ENCODE results near the gene C19orf12.
"Not testable (repeated sequence)": the region's sequence is repeated elsewhere in the genome, so short reads cannot be mapped to it uniquely, and the experiment has no call there.

Gene C19orf12

GRCh38 chr19:29724746-29725145, 9.7 kb upstream of the C19orf12 start:
- DNase-seq = no peak

- no peak for DNase-seq
Observed at GRCh38 chr19:29724102-29724641, 9.1 kb upstream of the C19orf12 start.

GRCh38 chr19:29717051-29717450, 2.0 kb upstream of the C19orf12 start:
- no peak for DNase-seq

- DNase-seq = no peak
Observed at GRCh38 chr19:29715701-29716581, 880 bp upstream of the C19orf12 start.

GRCh38 chr19:29714371-29714952, 599 bp downstream of the C19orf12 start:
- no peak for DNase-seq

GRCh38 chr19:29712744-29713516, 2.1 kb downstream of the C19orf12 start:
- no peak for DNase-seq

- no peak for DNase-seq
Observed at GRCh38 chr19:29711584-29712132, 3.4 kb downstream of the C19orf12 start.

- not testable (repeated sequence) for DNase-seq
Observed at GRCh38 chr19:29709440-29709798, 5.6 kb downstream of the C19orf12 start.

GRCh38 chr19:29708554-29709439, 6.3 kb downstream of the C19orf12 start:
- no peak for DNase-seq

- DNase-seq = no peak
Observed at GRCh38 chr19:29706635-29707034, 8.4 kb downstream of the C19orf12 start.

GRCh38 chr19:29705706-29706105, 9.4 kb downstream of the C19orf12 start:
- DNase-seq = no peak

GRCh38 chr19:29704562-29705558, 10.2 kb downstream of the C19orf12 start:
- DNase-seq = no peak

- DNase-seq = no peak
Observed at GRCh38 chr19:29702963-29703320, 12.1 kb downstream of the C19orf12 start.

- DNase-seq = no peak
Observed at GRCh38 chr19:29702161-29702962, 12.7 kb downstream of the C19orf12 start.

GRCh38 chr19:29700498-29700897, 14.6 kb downstream of the C19orf12 start:
- no peak for DNase-seq

- no peak for DNase-seq
Observed at GRCh38 chr19:29699861-29700260, 15.2 kb downstream of the C19orf12 start.

- DNase-seq = no peak
Observed at GRCh38 chr19:29697523-29698261, 17.4 kb downstream of the C19orf12 start.

GRCh38 chr19:29696565-29696846, 18.6 kb downstream of the C19orf12 start:
- no peak for DNase-seq

- no peak for DNase-seq
Observed at GRCh38 chr19:29695765-29696564, 19.1 kb downstream of the C19orf12 start.
